HG03280 (cell line): ENCODE results near the gene FOXK1.

Experiments used
- ATAC-seq: cut with Tn5 transposase; IDR thresholded peaks from one replicate; pipeline ENCODE4 v1.9.1; 2021; ENCODE audit warnings: mild to moderate bottlenecking, moderate library complexity; ENCODE audit not compliant: unreplicated experiment

Gene FOXK1

DNA sequence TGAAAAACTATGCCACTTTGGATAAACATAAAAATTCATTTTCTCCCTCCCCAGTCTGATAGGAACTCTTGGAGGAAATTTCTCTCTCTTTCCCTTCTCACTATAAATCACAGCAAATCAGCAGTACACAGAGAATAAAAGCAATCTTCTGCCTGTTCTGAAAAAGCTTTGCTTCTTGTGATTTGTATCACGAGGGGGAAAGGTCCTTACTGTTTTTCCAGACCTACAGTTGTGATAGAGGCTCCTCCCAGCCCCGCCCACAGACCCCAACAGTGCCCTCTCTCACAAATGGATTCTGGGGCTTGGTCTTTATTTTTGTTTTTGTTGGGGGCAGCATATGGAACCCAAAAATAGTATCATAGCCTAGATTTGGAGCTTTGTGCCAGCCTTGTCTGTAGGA is 12.2 kb downstream of the FOXK1 start:
- no peak for ATAC-seq

DNA sequence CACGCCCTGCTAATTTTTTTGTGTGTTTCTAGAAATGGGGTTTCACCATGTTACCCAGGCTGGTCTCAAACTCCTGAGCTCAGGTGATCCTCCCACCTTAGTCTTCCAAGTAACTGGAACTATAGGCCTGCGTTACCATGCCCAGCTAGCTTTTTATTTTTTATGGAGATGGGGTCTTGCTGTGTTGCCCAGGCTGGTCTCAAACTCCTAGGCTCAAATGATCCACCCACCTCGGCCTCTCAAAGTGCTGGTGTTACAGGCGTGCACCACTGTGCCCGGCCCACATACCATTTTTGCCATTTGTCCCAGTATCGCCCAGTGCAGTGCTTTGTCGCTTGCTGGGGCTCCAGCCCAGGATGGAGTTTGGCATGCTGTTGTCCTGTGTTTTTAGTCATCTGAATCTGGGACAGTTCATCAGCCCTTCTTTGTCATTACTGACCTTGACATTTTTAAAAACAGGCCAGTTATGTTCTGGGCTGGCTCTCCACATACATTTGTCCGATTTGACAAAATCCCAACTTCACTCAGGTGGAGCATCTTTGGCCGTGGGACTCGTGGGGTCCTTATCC is 16.7 kb downstream of the FOXK1 start:
- ATAC-seq: no peak

DNA sequence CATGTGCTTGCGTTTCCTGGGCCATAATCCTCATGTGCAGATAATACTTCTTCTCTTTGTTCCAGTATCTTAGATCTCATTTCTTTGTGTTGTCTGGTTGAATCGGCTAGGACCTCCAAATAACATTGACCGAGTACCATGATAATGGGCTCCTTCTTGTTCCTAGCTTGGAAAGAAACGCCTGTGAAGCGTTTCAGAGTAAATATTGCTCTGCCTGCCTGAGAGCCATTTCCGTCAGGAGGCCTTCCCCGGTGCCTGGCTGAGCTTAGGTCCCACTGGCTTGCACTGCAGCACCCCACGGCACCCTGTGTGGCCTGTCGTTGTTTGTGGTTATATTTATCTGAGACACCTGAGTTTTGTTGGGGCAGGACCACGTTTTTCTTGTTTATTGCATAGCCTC is 17.7 kb downstream of the FOXK1 start:
- no peak for ATAC-seq

DNA sequence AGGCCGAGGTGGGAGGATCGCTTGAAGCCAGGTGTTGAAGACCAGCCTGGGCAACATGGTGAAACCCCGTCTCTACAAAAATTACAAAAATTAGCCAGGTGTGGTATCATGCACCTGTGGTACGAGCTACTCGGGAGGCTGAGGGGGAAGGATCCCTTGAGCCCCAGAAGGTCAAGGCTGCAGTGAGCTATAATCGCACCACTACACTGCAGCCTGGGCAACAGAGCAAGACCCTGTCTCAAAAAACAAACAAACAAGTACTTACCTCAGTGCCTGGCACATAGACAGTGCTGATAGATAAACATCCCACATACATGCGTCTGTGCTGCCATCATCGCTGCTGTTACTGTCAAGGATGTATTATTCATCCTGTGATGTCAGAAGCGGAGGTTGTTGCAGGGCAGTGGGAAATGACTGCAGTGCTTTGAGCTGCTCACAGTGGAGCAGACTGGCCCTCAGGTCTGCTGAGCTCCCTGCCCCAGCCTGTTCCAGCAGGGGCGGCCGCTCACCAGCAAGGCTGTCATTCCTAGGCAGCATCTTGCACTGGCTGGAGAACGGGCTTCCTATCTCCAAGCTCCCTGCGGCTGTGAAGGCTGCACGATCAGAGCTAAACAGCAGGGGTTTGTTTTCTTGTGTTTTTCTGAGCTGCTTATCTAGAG is 18.6 kb downstream of the FOXK1 start:
- ATAC-seq: no peak

DNA sequence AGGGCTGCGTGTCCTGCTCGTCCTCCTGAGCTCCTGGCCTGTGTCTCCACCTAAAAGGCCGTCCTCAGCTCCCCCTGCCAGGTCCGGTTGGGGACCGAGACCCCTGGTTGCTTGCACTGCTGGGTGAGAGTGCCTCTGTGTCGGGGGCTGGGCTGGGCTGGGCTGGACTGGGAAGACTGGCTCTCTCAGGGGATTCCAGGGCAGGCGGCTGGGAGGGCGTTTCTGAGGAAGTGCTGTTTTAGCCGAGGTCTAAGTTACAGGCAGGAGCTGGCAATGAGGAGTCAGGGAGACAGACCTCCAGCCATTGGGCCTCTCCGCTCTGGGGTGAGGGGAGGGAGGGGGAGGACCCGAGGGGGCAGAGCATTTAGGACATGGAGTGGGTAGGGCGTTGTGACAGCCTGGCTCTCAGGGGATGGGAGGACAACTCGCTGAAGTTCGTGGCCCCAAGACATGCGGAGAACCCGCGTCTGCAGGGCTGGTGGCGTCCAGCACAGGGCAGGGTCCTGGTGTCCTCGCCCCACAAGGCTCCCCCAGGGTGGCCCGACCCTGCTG is 20.9 kb downstream of the FOXK1 start:
- ATAC-seq: no peak

DNA sequence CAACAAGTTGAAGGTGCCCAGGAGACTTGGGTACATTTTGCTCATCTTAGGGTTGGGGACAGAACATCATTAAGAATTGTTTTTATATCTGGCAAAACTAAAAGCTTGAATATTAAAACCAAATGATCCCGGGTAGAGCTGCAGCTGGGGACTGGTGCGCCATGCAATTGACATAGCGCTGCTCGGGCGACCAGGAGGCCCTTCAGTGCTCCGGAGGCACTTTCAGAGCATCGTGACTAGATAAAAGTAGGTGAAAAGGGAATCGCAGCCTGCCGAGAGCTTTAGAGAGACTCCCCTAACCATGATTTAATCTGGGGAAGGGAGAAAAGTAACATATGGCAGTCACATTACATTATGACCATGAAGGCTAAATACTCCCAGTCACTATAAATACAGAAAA is 21.4 kb downstream of the FOXK1 start:
- ATAC-seq: no peak

DNA sequence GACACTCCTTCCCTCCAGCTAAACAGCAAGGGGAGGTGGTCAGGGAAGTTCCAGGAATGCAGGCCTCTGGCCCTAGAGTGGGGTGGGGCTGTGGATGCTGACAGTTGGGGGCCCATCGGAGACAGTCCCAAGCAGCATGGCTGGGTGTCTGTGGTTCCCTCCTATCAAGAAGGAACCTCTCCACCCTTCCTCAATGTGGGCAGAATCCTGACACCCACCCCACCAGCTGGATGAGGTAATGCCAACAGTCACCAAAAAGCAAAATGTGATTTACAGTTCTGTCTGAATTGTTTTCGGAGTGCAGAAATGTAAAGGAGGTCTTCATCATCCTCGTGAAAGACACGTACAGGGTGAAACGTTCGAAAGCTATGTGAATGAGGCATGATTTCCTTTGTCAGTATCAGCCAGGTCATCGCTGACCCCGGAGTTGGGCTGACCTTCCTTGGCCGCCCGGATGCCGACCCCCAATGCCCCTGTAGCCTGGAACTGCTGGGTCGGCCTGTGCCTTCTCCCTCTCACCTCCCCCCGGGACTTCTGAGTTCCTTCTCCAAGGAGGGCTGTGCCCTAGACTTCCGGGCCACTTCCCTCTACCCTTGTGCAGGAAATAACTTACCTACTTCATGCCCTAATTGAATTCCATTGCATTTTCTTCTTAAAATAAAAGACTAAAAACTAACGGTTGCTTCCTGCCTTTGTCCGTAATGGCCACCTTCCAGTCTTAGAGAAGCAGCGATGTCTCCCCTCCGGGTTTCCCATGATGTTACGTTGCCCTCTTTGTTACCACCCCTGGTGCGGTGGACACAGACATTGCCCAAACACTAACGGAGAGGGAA is 24.5 kb downstream of the FOXK1 start:
- ATAC-seq: no peak

DNA sequence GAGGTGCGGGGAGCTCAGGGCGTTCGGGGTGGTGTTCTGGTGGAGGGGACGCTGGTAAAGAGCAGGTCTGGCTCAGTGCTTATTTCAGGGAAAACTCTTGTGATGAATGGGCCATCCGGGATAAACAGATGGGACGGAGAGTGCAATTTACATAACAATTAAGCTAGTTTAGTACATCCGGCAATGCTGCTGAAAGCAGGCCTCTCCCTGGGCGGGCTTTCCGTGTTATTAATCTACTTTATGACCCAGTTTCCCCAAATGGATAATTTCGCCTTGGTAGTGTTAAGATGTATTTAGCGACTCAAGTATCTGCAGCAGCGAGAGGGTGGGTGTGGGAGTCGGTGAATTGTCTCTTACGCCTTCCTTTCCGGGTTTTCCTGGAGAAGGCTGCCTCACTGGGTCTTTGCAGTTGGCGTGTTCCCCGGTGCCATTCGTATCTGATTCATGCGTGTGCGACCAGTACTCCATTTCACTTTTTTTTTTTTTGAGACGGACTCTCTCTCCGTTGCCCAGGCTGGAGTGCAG is 25.2 kb downstream of the FOXK1 start:
- ATAC-seq: no peak

DNA sequence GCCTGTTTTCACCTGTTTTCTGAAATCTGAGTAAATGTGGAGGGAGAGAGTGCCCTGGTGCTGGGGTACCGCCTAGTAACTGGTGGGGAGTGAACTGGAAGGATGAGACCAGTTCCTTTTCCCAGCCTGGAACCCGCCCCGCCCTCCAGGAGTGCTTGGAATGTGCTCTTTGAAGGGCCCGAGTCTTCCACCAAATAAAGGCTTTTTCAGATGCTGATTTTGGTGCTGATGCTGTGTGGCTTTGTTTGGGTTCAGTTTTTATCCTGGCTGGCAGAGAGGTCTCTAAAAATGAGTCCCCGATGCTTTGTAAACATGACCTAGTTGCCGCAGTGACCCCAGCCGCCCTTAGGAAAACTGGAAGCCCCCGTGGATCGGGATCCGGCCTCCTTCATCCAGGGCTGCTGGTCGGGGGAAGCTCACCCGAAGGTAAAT is 25.9 kb downstream of the FOXK1 start:
- ATAC-seq: no peak

DNA sequence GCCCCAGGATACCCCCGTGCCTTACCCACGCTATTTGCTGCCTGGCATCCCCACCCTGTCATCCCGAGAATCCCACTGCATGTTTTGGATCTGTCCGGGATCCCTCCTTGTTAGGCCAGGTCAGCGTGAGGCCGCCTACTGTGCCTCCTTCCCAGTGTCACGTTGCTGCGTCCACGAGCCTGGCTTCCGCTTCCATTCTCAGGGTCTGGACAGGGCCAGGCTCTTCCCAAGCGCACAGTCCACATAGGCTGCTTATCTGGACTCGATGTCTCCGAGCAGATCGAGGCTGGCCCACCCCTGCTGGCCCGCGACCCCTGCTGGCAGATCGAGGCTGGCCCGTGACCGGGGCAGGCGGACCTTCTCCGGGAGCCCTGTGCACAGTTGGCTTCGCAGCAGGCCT is 27.1 kb downstream of the FOXK1 start:
- ATAC-seq: no peak

DNA sequence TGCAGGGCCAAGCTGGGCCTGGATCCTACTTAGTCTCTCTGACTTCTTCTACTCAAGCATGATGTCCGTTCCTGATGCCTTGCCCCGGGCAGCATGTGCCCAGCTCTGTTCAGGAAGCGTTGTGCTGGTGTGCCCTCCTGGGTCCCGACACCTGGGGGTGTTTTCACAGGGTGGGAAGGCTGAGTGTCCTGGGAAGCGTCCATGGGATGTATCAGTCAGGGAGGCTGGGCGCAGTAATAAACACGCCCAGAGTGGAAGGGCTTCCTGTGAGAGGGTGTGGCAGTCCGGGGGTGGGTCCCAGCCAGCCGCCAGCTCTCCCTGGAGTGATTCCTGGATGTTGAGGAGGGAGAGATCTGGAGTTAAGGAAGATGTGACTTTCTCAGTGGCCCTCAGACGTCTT is 29.0 kb downstream of the FOXK1 start:
- no peak for ATAC-seq

DNA sequence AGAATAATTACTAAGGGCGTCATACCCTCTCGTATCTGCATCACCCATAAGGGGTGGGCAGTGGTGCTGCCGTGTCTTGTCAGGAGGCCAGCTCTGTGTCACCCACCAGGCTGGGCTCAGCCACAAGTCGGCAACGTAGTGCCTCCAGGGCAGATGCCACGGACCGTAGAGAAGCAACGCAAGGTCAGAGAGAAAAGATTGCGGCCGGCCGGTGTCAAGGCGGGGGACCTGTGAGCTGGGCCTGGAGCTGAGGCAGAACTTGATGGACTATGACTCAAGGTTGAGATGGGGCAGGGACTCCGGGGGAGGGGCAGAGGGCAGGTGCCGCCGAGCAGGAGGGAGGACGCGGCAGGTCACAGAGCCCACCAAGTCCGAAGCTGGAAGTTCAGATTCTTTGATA is 29.5 kb downstream of the FOXK1 start:
- ATAC-seq: no peak

DNA sequence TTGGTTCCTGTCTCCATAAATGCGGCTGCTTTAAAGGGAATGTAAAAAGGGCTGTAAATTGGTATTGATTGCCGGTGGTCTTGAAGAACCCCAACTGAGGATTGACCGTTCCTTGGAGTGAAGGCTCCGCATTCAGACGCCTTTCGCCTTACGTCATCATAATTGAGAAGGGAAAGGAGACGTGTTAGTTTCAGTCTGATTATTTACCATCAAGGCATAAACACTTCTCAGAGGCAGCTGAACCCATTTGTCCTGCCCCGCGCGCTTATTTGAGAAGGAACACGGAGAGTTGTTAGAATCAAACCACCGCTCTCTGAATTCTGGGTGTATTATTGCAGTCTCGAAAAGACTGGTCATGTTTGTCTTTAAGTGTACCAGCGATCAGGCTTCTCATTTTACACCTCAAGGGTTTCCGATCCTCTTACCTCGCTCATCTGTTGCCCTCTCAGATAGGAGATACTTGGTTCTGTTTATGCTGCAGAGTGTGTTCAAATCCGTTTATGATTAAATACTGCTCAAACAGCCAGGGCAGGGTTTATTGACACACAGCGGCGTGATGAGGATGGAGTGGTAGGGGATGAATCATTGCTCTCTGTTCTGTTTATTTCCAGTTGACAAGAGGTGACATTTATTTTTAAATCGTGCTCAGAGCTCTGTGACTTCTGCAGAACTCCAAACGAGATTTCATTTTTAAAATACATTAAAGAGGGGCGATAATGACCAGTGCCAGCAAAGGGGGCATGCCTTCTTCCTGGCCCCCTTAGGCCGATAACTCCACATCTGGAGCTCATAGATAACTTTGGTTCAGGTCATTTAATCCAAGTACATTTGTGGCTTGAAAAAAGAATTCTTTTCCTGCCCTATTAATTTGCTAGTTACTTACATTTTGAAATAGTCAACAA is 30.4 kb downstream of the FOXK1 start:
- peak; percentile 49 for ATAC-seq

DNA sequence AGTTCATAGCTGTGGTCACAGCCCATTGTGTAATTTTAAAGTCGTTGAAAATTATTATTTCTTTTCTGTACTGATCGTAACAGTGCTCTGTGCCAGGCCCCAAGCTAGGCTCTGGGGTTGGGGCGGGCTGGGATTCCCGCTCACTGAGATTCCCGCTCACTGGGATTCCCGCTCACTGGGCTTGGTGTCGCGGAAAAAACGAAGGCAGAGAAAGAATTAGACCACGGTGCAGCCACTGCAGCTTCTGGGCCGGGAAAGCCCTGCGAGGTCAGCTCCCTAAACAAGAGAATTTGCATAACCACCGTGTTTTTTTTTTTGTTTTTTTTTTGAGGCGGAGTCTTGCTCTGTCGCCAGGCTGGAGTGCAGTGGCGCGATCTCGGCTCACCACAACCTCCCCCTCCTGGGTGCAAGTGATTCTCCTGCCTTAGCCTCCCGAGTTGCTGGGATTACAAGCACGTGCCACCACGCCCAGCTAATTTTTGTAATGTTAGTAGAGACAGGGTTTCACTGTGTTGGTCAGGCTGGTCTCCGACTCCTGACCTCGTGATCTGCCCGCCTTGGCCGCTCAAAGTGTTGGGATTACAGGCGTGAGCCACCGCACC is 31.2 kb downstream of the FOXK1 start:
- peak; percentile 66 for ATAC-seq

DNA sequence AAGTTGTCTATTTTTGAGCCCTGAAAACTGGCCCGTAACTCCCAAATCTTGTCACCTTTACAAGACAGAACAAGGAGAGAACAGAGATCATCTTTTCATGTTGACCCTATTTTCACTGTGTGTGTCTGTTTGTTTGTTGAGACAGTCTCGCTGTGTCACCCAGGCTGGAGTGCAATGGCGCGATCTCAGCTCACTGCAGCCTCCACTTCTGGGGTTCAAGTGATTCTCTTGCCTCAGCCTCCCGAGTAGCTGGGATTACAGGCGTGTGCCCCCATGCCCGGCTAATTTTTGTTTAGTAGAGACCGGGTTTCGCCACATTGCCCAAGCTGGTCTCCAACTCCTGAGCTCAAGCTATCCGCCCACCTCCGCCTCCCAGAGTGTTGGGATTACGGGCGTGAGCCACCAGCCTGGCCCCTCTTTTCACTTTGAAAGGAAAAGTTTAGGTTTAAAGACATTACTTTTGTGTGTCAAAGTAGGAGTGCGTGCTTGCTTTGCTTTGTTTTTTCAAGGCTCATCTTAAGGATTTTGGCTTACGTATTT is 32.1 kb downstream of the FOXK1 start:
- ATAC-seq: no peak

DNA sequence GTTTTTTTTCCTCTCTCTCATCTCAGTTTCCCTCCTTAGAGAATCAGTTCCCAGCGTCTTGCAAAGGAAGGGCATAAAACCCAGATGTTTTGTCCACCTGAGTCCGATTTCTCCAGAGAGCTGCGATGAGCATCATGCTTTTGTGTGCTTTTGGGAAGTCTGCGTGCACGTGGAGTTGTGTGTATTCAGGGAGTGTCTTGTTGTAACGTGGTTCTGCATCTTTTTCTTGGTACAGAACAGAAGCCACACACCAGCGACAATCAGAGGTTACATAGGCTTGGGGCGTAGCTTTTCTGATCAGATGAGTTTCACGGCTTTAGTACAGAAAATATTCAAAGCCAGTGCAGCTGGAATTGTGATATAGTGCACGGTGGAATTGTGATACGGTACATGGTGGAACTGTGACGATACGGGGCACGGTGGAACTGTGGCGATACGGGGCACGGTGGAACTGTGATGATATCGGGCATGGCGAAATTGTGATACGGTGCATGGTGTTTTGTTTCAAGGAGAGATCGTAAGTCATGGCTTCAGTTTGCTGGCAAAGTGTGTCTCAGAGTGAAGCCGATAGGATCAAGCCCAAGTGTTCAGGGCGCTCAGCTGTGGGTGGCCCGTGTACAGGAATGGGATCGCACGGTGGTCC is 32.8 kb downstream of the FOXK1 start:
- no peak for ATAC-seq

DNA sequence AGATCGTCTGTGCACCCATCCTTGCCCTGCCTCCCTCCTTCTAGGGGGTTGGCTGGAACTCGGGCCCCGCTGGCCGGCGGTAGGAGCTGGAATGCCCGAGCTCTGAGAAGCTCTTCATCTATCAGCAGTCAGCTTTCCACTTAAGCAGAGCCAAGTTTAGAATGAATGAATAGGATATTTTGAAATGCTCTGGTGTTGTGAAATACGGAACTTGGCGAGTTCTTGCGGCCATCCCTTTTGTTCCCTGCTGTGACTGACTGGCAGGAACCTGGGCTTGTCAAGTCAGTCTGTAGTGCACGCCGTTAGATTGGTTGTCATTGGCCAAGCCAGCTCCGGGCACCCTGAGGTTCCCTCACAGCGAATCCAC is 33.3 kb downstream of the FOXK1 start:
- no peak for ATAC-seq

DNA sequence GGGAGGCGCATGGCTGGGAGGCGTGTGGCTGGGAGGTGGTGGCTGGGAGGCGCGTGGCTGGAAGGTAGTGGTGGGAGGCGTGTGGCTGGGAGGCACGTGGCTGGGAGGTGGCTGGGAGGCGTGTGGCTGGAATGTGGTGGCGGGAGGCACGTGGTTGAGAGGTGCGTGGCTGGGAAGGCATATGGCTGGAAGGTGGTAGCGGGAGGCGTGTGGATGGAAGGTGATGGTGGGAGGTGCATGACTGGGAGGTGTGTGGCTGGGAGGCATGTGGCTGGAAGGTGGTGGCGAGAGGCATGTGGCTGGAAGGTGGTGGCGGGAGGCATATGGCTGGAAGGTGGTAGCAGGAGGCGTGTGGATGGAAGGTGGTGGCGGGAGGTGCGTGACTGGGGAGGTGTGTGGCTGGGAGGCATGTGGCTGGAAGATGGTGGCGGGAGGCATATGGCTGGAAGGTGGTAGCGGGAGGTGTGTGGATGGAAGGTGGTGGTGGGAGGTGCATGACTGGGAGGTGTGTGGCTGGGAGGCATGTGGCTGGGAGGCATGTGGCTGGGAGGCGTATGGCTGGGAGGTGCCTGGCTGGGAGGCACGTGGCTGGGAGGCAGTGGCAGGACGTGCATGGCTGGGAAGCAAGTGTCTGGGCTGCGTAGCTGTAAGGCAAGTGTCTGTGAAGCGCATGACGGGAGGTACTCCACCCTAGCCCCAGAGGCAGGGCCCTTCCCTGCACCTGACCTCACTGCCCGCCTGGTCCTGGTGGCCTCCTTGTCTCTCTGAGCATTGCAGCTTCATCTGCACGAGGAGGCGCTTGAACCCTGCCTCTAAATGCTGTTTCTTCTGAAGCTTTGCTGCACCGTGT is 35.1 kb downstream of the FOXK1 start:
- no peak for ATAC-seq

DNA sequence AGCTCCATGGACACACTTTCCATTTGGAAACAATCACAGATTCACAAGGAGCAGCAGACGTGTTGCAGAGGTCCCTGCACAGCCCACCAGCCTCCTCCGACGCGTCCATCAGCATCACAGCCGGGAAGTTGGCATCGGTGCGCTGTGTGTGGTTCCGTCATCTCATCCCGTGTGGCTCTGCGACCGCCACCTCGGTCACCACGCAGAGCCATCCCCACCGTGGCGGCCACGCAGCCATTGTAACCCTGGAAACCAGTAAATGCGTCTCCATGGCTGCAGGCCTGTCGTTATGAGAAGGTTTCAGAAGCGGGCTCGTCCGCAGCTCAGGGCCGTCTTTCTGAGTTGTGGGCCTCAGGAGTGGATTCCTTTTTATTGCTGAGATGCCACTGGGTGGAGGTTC is 36.0 kb downstream of the FOXK1 start:
- no peak for ATAC-seq
